HG03558 (cell line): ENCODE measurements around the gene ZNG1C.
"Not testable (repeated sequence)": the region's sequence is repeated elsewhere in the genome, so short reads cannot be mapped to it uniquely, and the experiment has no call there.

Experiments
- ATAC-seq: cut with Tn5 transposase; IDR thresholded peaks from one replicate; pipeline ENCODE4 v1.9.1; 2021; ENCODE audit warnings: moderate number of reproducible peaks; ENCODE audit not compliant: unreplicated experiment; ENCODE audit errors: extremely low read depth

ZNG1C gene

DNA sequence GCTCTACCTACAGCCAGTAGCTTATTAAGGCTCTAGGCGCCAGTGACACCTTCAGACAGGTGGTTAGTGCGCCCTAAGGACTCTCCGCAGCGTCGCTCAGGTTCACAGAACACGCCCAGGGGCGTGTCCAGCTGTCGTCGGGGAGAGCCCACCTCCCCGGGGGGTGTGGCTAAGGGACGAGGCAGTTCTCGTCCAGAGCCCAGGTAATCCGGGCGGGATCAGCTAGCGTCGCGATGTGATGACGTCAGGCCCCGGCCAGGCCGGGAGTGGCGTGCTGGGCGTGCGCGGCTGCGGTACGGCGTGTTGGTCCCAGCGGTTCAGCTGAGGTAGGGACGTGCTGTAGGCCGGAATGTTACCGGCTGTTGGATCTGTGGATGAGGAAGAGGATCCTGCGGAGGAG is at the start of gene ZNG1C:
TSS of gene ZNG1C (plus strand) at position 301 of the 400 bp plus-strand sequence. CDS start at position 350, 49 bp downstream.
- ATAC-seq = not testable (repeated sequence)

DNA sequence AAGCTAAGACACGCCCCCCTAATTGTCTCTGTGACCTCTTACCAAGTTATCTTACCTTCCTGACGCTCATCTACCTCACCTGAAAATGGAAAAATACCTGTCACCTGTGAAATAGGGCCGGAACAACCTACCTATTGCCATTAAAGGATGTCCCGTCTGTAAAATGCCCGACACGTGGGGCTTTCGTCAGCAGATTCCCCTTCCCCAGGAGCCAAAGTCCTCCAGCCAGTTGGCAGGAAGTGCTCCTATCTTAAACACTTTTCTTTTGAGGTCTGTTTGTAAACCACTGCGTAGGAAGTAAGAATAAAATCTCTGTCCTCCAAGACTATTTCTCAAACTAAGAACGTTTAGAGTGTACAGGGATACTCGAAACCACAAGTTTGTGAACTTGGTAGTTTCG is 654 bp downstream of the ZNG1C start:
- not testable (repeated sequence) for ATAC-seq

DNA sequence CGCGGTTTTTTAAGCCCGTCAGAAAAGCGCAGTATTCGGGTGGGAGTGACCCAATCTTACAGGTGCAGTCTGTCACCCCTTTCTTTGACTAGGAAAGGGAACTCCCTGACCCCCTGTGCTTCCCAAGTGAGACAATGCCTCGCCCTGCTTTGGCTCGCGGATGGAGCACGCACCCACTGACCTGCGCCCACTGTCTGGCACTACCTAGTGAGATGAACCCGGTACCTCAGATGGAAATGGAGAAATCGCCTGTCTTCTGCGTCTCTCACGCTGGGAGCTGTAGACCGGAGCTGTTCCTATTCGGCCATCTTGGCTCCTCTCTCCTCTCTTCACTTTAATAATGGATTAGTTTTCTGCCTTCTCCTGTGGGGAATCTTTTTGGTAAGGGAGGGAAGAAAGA is 39.3 kb downstream of the ZNG1C start:
- ATAC-seq = not testable (repeated sequence)

DNA sequence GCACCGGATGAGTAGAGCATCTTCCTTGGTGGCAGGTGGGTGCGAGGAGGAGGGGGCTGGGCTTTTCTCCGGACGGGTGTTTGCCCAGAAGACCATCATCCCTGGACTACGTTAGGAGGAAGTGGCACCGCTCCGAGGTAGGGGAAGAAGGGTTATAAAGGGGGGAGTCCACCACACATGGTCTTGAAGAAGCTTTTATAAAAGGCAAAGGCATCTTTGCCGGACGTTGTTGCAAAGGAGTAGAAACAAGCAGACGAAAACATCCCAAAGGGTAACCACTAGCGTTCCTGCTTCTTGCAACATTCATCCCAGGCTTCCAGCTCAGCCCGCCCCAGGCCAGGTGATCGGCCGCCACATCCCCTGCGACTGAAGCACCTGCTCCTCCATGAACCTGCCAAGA is 60.8 kb downstream of the ZNG1C start, which contains the start of gene FOXD4L3:
TSS of gene FOXD4L3 (plus strand) at position 301 of the 400 bp plus-strand sequence. CDS start at position 386, 85 bp downstream.
- not testable (repeated sequence) for ATAC-seq

DNA sequence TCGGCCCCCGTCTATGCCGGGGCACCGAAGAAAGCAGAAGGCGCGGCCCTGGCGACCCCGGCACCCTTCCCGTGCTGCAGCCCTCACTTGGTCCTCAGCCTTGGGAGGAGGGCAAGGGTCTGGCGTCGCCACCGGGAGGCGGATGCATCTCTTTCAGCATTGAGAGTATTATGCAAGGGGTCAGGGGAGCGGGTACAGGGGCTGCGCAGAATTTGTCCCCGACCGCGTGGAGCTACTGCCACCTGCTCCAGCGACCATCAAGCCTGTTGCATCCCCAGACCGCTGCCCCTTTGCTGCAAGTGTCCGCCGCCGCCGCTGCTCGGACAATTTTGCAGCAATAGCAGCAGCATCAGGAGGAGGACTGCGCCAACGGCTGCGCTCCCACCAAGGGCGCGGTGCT is 62.0 kb downstream of the ZNG1C start:
- ATAC-seq = not testable (repeated sequence)

DNA sequence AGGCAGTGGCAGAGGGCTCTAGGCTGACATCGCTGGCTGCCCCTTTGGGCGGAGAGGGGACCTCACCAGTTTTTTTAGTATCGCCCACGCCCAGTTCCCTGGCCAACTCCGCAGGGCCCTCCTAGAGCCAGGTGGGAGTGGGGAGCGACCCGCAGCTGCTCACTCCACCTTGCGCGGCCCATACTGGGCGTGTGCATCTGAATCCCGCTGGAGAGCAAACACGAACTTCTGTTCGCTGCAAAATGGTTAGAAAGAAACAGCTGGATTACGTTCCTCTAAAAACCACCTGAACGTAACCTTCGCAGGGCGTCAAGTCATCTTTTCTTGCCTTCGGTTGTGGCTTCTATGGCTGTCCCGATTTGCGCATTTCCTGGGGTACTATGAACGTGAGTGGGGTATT is 62.4 kb downstream of the ZNG1C start:
- not testable (repeated sequence) for ATAC-seq

DNA sequence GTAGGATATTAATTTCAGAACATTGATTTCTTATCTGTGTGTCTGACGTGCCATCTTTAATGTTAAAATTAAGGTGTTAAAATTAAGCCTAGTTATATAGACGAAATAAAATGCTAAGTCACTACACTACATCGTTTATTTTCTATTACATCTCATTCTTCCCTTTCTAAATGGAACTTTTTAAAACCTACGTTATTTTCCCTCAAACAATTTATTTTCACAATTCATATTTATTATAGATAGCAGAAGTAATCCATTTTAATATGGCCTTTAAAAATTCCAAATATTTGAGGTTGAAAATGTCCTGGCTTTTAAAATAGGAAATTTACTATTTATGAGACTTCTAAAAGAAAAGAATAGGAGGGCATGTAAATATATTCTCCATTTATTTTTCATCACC is 63.0 kb downstream of the ZNG1C start:
- not testable (repeated sequence) for ATAC-seq

DNA sequence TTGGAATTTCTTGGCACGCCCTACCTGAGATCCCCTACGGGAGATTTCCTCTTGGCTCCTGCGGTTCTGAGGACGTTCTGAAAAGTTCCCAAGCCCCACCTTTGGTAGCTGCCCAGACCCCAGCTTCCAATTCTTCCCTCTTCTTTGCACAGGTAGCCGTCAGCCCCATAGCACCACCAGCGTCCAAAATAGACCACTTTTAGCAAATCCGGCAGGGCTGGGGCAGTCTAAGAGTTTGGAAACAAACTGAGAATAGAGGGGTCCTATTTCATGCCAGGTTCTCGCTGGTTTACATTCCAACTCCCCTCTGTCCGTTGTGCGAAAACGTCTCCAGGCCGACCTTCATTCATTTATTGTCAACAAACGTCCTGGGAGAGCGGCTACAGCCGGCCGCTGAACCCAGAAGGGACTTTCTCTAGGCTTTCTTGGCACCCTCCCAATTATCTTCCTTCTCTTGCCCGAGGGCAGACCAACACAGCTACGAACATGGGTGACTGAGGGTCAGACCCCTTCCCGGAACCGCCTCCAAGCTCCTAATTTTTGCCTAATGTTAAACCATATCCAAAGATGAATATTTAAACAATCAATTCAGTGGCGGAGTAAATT is 64.0 kb downstream of the ZNG1C start:
- not testable (repeated sequence) for ATAC-seq

DNA sequence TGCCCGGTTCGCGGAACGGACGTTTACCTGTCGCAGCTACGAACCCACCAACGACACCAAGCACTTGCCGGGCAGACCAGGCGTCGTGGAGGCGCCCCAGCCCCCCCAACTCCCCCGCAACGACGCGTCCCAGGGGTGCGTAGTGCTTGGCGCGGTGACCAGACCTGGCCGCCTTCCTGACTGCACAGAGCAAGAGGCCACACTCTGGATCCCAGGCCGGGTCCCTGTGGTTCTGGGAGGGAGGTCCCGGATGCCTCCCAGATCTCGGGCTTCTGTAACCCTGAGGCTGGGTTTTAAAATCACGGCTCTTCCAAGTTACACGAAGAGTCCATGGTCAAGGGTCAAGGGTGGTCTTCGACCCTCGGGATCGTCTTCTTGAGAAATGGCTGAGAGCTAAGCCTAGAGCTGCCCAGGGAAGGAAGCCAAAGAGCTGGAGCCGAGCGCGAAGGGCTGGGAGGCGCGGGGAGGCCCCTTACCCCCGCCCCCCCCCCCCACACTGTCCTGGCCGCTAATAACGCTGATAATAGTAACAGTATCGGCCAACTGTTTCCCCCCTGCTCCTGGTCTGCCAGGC is 64.7 kb downstream of the ZNG1C start:
- ATAC-seq = not testable (repeated sequence)

DNA sequence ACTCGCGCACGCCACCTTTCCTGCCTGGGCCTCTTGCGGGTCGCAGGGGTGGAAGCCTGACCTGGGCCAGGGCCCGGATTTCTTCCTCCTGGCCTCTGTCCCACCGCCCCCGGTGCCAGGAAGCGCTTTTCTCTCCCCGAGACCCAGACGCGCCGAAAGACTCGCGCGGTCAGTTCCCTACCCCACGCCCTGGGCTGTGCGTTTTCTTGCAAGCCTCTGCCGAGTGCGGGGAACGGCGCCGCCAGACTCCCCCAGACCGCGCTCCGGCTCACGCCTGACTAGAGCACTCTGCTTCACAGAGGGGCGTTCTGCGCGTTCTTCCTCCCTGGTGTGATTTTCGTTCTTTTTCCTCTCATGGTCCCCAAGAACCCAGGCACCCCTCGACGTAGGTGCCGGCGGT is 65.3 kb downstream of the ZNG1C start:
- ATAC-seq = not testable (repeated sequence)

DNA sequence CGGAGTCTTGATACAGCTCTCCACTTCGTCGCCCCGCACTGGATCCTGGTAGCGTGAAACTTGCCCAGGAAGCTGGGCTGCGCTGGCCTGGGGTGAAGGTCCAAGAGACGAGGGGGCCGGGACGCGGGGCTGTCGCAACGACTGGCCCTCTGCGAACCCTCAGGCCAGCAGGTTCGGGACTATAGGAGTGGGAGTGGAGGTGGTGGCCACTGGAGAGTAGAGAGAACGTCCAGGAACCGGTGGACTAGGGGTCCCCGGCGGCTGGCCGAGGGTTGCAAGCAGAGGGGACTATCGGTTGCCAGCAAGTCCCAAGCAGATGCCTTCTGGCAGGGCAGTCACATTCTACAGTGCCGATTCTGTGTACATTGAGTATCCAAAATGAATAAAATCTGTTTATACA is 65.9 kb downstream of the ZNG1C start:
- ATAC-seq = not testable (repeated sequence)

DNA sequence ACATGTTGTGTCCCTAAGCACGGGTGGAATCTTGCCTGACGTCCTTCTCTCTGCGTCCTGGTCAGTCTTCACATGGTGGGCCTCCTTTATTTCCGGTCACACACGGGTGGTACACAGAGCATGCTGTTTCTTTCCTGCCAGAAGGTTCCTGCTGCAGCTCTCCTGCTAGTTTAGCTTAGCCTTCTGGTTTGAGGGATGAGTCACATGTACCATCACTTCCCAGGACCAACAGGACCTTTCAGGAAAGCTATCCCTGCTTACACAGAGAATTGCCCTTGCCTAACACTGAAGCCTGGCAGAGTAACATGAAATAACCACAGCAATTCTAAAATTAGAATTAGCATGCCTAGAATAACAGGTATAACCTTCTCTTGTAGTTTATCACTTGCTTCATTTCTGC is 69.4 kb downstream of the ZNG1C start:
- not testable (repeated sequence) for ATAC-seq

DNA sequence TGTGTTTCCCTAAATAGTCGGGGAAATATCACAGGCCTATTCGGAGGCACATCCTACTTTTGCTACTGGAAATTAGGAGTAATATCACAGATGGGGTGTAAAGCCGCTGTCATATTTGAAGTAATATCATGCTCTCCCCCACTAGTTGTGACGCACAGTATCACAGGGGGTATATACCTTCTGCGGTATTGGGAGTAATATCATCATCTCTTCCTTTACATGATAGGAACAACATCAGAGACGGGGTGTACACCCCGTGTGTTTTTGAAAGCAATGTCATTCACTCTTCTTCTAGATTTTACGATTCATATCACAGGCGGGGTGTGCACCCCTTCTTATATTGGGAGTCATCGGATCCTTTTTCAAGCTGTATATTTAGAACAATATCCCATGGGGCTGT is 76.4 kb downstream of the ZNG1C start:
- ATAC-seq = not testable (repeated sequence)

DNA sequence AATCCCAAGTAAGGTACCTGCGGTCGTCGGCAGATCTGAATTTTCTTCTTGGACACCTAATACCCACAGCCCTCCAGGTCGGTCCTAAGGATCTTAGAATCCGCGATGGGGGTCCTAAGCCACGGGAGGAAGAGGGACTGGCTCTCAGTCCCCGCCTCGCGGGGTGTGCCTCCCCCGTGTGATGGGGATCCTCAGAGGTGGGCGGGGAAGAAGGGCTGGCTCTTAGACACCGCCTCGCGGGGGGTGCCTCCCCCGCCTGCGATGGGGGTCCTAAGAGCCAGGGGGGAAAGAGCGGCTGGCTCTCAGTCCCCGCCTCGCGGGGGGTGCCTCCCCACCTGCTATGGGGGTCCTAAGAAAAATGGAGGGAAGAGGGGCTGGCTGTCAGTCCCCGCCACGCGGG is 82.0 kb downstream of the ZNG1C start:
- ATAC-seq = not testable (repeated sequence)

DNA sequence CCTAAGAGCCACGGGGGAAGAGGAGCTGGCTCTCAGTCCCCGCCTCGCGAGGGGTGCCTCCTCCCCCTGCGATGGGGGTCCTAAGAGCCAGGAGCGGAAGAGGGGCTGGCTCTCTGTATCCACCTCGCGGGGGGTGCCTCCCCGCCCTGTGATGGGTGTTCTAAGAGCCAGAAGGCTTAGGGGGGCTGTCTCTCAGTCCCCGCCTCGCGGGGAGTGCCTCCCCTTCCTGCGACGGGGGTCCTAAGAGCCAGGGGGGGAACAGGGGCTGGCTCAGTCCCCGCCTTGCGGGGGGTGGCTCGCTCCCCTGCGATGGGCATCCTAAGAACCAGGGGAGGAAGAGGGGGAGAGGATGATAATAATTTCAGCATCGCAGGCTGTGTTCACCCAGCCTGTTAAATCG is 82.7 kb downstream of the ZNG1C start:
- ATAC-seq = not testable (repeated sequence)

DNA sequence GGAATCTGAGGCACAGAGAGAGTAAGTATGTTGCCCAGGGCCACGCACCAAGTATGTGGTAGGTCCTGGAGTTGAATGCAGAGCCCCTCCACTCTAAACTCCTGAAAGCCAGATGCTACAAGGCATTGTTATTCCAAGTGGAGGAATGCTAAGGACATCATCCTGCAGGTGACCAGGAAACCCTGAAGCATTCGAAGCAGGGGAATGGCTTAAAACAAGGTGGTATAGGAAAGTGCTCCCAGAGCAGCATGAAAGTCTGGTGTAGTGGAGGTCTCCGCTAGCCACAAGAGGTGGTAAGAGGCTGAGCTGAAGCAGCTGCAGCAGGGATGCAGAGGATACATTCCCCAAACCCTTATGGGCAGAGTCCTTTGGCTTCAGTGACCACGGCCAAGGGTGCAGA is 87.3 kb downstream of the ZNG1C start:
- not testable (repeated sequence) for ATAC-seq

DNA sequence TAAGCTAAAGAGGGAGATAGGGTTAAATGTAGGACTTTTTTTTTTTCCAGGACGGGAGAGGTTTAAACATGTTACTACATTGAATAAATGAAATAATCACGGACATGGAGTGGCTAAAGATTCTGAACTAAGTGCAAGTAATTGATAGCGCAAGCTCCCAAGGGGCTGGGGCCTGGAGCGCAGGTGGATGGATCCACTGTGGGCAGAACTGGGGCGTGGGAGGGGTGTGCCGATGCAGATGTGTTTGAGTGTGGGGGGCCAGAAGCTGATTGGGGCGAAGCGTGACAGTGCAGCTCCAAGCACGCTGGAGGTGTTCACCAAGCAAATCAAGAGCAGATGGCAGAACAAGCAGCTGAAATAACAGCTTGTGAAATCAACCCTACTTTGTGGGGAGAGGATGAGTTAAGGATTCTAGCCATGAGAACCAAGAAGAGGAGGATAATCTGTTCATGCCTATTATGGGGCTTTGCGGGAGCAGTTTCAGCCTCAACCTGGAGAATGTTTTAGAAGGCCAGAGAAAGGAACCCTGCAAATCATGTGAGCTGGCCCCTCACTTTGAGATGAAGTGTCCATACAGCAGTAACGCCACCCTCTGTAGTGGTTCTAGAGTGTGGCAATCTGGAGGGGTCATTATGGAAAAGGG is 88.9 kb downstream of the ZNG1C start:
- not testable (repeated sequence) for ATAC-seq

DNA sequence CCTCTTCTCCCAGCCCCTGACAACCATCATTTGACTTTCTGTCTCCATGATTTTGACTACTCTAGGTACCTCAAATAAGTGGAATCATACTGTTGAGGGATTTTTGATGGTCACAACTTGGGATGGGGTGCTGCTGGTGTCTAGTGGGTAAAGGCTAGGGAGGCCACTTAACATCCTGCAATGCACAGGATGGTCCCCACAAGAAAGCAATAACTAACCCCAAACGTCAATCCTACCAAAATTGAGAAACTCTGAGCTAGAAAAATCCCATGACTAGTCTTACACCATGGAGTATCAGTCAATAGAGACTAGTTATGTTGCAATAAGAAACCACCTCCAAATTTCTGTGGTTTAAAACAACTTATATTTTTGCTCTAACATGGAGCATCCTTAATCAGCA is 90.3 kb downstream of the ZNG1C start:
- ATAC-seq = not testable (repeated sequence)

DNA sequence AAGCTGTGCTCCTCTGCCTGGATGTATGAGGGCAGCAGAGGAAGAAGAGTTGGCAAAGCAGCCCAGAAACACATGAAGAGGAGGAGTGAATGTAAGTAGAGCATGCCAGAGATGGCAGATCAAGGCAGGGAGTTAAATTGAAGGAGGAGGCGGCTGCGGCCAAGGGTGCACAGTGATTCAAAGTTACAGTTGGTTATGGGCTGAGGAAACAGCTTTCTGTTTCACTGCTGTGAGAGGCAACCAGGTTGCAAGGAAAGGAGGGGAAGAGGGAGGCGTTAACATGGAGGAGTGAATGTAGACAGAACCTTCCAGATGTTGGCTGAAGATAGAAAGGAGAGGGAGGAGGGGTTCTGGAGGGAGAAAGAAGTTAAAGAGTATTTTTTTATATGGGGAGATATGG is 94.2 kb downstream of the ZNG1C start:
- not testable (repeated sequence) for ATAC-seq

DNA sequence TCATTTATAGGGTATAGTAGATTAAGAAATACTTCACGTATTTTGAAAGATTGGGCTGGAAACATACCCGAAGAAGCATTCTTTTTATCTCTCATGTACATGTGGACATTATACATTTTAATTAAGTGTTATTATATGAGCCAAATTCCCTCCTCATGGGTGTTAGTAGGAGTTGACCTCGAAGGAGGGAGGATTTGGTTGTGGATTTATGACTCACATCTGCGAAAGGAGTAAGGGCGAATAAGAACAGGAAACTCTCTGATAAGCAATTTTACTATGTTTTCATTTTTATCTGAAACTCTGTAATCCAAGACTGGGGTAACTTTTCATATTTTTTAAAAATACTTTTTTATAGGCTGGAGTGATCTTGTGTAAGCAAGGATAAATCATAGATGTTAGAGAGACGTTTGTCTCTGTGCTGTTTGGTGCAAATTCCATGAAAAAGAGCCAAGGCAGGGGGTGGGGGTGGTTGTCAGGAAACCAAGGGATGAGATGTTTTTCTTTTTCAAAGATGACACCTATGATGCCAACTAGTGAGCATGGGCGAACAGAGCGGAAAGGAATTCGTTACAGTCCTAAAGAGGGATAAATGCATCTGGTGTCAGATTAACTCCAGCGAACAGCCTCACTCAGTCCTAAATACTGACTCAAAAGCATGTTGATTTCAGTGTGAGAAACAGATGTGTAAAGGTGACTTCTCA is 95.0 kb downstream of the ZNG1C start:
- ATAC-seq = not testable (repeated sequence)

DNA sequence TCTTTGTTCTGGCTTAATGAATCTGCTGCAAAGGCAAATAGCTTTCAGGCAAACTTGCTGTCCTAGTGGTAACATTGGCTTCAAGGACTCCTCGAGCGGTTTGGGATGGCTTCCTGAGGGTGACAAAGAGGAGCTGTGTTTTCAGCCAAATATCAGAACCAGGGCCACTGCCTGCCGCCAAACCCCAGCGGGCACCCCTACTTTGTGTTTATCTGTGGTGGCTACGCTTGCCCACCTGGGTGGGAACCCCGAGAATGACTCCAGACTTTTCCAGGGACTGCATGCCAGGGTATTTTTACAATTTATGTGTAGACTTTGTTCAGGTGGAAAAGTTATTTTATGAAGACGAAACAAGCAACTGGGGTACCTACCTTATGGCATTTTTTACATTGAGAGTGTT is 96.2 kb downstream of the ZNG1C start:
- not testable (repeated sequence) for ATAC-seq
